ENCODE measurements around the gene SLX9.

Gene SLX9

GRCh38 chr21:44938772-44939531 is 877 bp upstream of the SLX9 start:
- Histone ChIP-seq H3K36me3 (ENCODE audit: control insufficient read depth in 2 of 2, insufficient read depth in 2 of 2, low read length in 2 of 2) (peaks cover 2 to 11% of the 10 kb centered on the region in 2 donors), H3K27ac (ENCODE audit: low read depth in 2 of 2, low read length in 2 of 2) (no peak overlapping the region), H3K4me3 (ENCODE audit: low read length in 2 of 2) (peak overlapping the region; percentile 82 to 91), H3K9me3 (ENCODE audit: control insufficient read depth in 2 of 2, low read length in 2 of 2) (no peaks in the 10 kb centered on the region), H3K4me1 (ENCODE audit: control insufficient read depth in 2 of 2, insufficient read depth in 2 of 2, low read length in 2 of 2) (peaks cover 13 to 28% of the 10 kb centered on the region in 2 donors), H3K27me3 (ENCODE audit: control insufficient read depth in 2 of 2, insufficient read depth in 2 of 2, low read length in 2 of 2) (peaks cover 0 to under 1% of the 10 kb centered on the region in 2 donors), H3K9ac (ENCODE audit: low read depth in 1 of 2, low read length in 2 of 2) (peak overlapping the region; percentile 54 to 75)

DNA sequence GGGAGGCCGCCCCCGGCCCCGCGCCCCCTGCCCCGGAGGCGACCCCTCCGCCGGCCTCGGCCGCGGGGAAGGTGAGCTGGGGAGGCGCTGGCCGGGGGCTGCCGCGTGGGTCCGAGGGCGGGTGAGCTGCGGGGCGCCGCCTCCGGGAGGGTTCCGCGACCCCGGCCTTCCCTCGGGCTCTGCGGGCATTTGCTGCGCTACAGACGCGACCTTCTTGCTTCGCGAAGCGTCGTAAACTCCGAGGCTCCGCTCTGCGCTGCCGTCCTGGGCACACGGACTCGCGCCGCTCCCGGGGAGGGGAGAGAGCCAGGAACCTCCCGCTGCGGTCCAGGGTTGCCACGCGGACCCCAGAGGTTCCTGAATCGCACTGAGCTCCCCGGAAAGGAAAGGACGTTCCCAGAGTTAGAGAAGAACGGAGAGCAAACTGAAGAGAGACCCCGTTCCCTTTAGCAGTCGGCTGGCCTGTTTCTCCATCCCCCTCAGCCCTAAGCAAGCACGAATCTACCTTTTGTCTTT is 345 bp downstream of the SLX9 start:
- Histone ChIP-seq H3K4me1 (ENCODE audit: control insufficient read depth in 2 of 2, insufficient read depth in 2 of 2, low read length in 2 of 2) (peaks cover 13 to 28% of the 10 kb centered on the region in 2 donors), H3K9ac (ENCODE audit: low read depth in 1 of 2, low read length in 2 of 2) (peak overlapping the region; percentile 72 to 74), H3K36me3 (ENCODE audit: control insufficient read depth in 2 of 2, insufficient read depth in 2 of 2, low read length in 2 of 2) (peaks cover 9 to 22% of the 10 kb centered on the region in 2 donors), H3K27ac (ENCODE audit: low read depth in 2 of 2, low read length in 2 of 2) (peak overlapping the region in 1 of 2 donors; percentile 9), H3K27me3 (ENCODE audit: control insufficient read depth in 2 of 2, insufficient read depth in 2 of 2, low read length in 2 of 2) (no peaks in the 10 kb centered on the region), H3K4me3 (ENCODE audit: low read length in 2 of 2) (peak overlapping the region; percentile 82 to 91), H3K9me3 (ENCODE audit: control insufficient read depth in 2 of 2, low read length in 2 of 2) (no peaks in the 10 kb centered on the region)

- Histone ChIP-seq H3K27me3 (ENCODE audit: control insufficient read depth in 2 of 2, insufficient read depth in 2 of 2, low read length in 2 of 2) (no peaks in the 10 kb centered on the region), H3K36me3 (ENCODE audit: control insufficient read depth in 2 of 2, insufficient read depth in 2 of 2, low read length in 2 of 2) (peaks cover 12 to 26% of the 10 kb centered on the region in 2 donors), H3K9me3 (ENCODE audit: control insufficient read depth in 2 of 2, low read length in 2 of 2) (no peaks in the 10 kb centered on the region), H3K4me1 (ENCODE audit: control insufficient read depth in 2 of 2, insufficient read depth in 2 of 2, low read length in 2 of 2) (peaks cover 13 to 28% of the 10 kb centered on the region in 2 donors), H3K4me3 (ENCODE audit: low read length in 2 of 2) (no peak overlapping the region), H3K27ac (ENCODE audit: low read depth in 2 of 2, low read length in 2 of 2) (no peak overlapping the region), H3K9ac (ENCODE audit: low read depth in 1 of 2, low read length in 2 of 2) (no peak overlapping the region)
Observed at GRCh38 chr21:44941567-44941966, 1.7 kb downstream of the SLX9 start.

- Histone ChIP-seq H3K27me3 (ENCODE audit: control insufficient read depth in 2 of 2, insufficient read depth in 2 of 2, low read length in 2 of 2) (no peaks in the 10 kb centered on the region), H3K4me1 (ENCODE audit: control insufficient read depth in 2 of 2, insufficient read depth in 2 of 2, low read length in 2 of 2) (peaks cover 13 to 28% of the 10 kb centered on the region in 2 donors), H3K27ac (ENCODE audit: low read depth in 2 of 2, low read length in 2 of 2) (peak overlapping the region in 1 of 2 donors; percentile 49)
Observed at GRCh38 chr21:44942566-44942965, 2.7 kb downstream of the SLX9 start.

DNA sequence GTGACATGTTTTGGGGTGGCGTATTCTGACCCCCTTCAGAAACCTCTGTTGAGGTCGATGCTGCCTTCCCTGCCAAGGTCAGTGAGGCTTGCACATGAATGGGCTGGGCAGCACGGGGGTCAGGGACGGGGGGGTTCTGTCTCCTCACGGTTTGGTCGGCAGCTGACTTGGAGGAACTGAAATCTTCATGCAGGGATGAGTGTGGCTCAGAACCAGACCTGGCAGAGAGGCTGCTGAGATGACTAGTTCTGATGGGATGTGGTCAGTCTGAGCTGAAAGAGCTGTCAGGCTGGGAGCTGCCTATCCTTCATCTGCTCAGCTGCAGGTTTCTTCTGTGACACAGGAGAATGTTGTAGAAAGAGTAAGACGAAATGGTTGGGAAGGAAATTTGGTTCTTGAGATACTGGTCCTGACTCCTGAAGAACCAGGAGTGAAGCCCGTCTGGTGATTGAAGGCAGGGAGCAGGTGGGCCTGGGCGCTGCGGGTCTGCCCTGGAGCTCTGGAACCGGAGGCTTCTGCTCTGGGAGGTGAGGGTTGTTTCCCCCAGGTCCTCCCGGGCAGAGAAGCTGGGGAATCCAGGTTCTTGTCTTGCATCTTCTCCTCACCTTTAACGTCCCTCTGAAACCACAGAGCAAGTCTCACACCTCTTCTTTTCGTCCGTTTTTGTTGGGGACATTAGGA is 3.3 kb downstream of the SLX9 start:
- Histone ChIP-seq H3K4me1 (ENCODE audit: control insufficient read depth in 2 of 2, insufficient read depth in 2 of 2, low read length in 2 of 2) (peaks cover 13 to 28% of the 10 kb centered on the region in 2 donors), H3K27me3 (ENCODE audit: control insufficient read depth in 2 of 2, insufficient read depth in 2 of 2, low read length in 2 of 2) (no peaks in the 10 kb centered on the region), H3K36me3 (ENCODE audit: control insufficient read depth in 2 of 2, insufficient read depth in 2 of 2, low read length in 2 of 2) (peaks cover 12 to 32% of the 10 kb centered on the region in 2 donors), H3K27ac (ENCODE audit: low read depth in 2 of 2, low read length in 2 of 2) (no peak overlapping the region), H3K9ac (ENCODE audit: low read depth in 1 of 2, low read length in 2 of 2) (no peak overlapping the region), H3K4me3 (ENCODE audit: low read length in 2 of 2) (no peak overlapping the region), H3K9me3 (ENCODE audit: control insufficient read depth in 2 of 2, low read length in 2 of 2) (no peaks in the 10 kb centered on the region)

More at GRCh38 chr21:44942566-44942965, 2.7 kb downstream of the SLX9 start:
- H3K4me3 ChIP-seq (ENCODE audit: low read length in 2 of 2): no peak overlapping the region
- H3K36me3 ChIP-seq (ENCODE audit: control insufficient read depth in 2 of 2, insufficient read depth in 2 of 2, low read length in 2 of 2): peaks cover 12 to 30% of the 10 kb centered on the region in 2 donors
- H3K9ac ChIP-seq (ENCODE audit: low read depth in 1 of 2, low read length in 2 of 2): no peak overlapping the region
- no peaks in the 10 kb centered on the region for H3K9me3 ChIP-seq (ENCODE audit: control insufficient read depth in 2 of 2, low read length in 2 of 2)

DNA sequence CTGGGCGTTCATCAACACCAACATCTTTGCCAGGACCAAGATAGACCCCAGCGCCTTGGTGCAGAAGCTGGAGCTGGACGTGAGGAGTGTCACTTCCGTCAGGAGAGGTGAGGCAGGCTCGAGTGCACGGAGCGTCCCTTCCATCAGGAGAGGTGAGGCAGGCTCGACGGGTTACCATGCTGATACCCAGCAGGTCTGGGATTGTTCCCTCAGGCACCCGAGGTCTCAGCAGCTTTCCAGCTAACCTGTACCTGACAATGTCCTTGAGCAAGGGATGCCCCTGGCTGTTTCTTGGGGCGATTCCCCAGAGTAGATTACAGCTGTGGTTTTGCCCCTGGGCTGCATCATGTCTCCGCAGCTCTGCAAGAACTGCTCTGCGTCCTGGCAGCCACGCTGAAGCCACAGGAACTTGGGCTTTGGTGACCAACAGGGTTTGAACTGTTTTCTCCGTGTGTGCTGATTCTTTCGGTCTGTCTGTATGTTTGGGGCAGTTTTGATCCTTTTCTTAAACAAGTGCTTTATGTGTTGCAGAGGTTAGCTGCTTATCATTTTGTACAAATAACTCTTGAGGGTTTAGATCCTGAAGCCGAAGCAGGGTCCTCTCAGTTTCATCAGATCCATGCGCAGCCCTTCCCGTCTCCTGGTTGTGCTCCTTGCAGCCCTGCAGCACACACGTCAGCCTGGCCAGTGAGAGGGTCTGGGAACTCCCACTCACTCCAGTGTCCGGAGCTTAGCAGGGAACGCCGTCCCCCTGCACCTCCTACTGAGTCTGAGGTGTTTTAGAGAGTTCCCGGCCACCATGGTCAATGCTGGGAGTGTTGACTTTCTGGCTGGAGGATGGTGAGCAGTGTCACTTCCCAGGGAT is 4.1 kb downstream of the SLX9 start:
- Histone ChIP-seq H3K27me3 (ENCODE audit: control insufficient read depth in 2 of 2, insufficient read depth in 2 of 2, low read length in 2 of 2) (no peaks in the 10 kb centered on the region), H3K4me3 (ENCODE audit: low read length in 2 of 2) (no peak overlapping the region), H3K36me3 (ENCODE audit: control insufficient read depth in 2 of 2, insufficient read depth in 2 of 2, low read length in 2 of 2) (peaks cover 12 to 32% of the 10 kb centered on the region in 2 donors), H3K9ac (ENCODE audit: low read depth in 1 of 2, low read length in 2 of 2) (no peak overlapping the region), H3K4me1 (ENCODE audit: control insufficient read depth in 2 of 2, insufficient read depth in 2 of 2, low read length in 2 of 2) (peaks cover 12 to 27% of the 10 kb centered on the region in 2 donors), H3K9me3 (ENCODE audit: control insufficient read depth in 2 of 2, low read length in 2 of 2) (no peaks in the 10 kb centered on the region), H3K27ac (ENCODE audit: low read depth in 2 of 2, low read length in 2 of 2) (no peak overlapping the region)

- H3K4me1 ChIP-seq (ENCODE audit: control insufficient read depth in 2 of 2, insufficient read depth in 2 of 2, low read length in 2 of 2): peaks cover 6 to 23% of the 10 kb centered on the region in 2 donors
- peaks cover 12 to 32% of the 10 kb centered on the region in 2 donors for H3K36me3 ChIP-seq (ENCODE audit: control insufficient read depth in 2 of 2, insufficient read depth in 2 of 2, low read length in 2 of 2)
- no peak overlapping the region for H3K27ac ChIP-seq (ENCODE audit: low read depth in 2 of 2, low read length in 2 of 2)
- no peaks in the 10 kb centered on the region for H3K9me3 ChIP-seq (ENCODE audit: control insufficient read depth in 2 of 2, low read length in 2 of 2)
- no peak overlapping the region for H3K4me3 ChIP-seq (ENCODE audit: low read length in 2 of 2)
- H3K9ac ChIP-seq (ENCODE audit: low read depth in 1 of 2, low read length in 2 of 2): no peak overlapping the region
- no peaks in the 10 kb centered on the region for H3K27me3 ChIP-seq (ENCODE audit: control insufficient read depth in 2 of 2, insufficient read depth in 2 of 2, low read length in 2 of 2)
Observed at GRCh38 chr21:44944596-44944995, 4.8 kb downstream of the SLX9 start.

DNA sequence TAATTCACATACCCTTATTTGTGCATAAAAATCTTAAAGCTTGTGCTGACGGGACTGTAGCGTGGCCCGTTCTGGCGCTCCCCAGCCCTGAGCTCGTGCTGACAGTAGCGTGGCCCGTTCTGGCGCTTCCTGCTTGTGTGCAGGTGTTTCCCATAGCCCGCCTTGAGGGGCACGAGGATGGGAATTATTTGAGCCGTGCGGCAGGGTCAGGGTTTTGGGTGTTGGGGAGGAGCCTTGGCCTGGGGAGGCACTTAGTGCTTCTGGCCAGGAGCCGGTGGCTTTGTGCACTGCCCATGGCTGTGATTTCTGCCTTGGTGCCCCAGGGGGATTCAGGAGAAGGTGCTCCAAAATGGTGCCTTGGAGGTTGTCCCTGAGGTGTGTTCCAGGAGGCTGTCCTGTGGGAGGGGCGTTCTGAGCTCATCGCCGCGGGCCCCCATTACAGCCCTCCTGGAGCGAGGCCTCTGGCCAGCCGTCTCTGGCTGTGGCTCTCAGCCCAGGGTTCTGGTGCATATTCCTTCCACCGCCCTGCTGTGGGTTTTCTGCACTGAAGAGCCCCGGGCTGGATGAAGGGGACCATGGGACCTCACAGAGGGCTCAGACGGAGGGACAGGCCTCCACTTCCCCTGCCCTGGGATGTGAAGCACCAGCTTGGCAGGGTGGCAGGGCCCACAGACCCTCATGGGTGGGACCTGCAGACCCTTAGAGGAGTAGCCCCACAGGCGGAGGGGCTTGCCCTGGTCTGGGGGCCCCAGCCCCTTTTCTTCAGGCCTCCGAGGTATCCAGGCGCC is 6.6 kb downstream of the SLX9 start:
- Histone ChIP-seq H3K9me3 (ENCODE audit: control insufficient read depth in 2 of 2, low read length in 2 of 2) (no peaks in the 10 kb centered on the region), H3K27ac (ENCODE audit: low read depth in 2 of 2, low read length in 2 of 2) (no peak overlapping the region), H3K36me3 (ENCODE audit: control insufficient read depth in 2 of 2, insufficient read depth in 2 of 2, low read length in 2 of 2) (peaks cover 12 to 35% of the 10 kb centered on the region in 2 donors), H3K9ac (ENCODE audit: low read depth in 1 of 2, low read length in 2 of 2) (no peak overlapping the region), H3K4me3 (ENCODE audit: low read length in 2 of 2) (no peak overlapping the region), H3K27me3 (ENCODE audit: control insufficient read depth in 2 of 2, insufficient read depth in 2 of 2, low read length in 2 of 2) (no peaks in the 10 kb centered on the region), H3K4me1 (ENCODE audit: control insufficient read depth in 2 of 2, insufficient read depth in 2 of 2, low read length in 2 of 2) (peaks cover 3 to 16% of the 10 kb centered on the region in 2 donors)
